ENCODE data around the gene DEDD2.

Gene DEDD2

DNA sequence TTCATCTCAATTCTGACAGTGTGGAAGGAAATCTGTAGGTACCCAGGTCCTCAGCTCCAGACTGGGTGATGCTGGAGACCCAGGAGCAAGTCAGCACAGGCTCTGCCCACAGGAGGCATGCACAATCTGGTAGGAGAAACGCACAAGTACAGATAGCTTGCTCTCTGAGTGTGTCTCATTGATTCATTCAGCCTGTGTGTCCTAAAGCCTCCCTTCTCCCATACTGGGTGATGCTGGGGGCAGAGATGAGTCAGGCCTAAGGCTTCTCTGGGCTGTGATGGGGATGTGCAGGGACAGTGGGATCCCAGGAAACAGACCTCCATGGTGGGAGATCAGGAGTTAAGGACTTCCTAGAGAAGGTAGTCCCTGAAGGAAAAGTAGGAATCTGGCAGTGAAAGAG is 9.4 kb upstream of the DEDD2 start:
- DNase-seq = no peak

- no peak for DNase-seq
Observed at GRCh38 chr19:42225718-42226292, 8.3 kb upstream of the DEDD2 start.

GRCh38 chr19:42224940-42225717 is 7.7 kb upstream of the DEDD2 start:
- no peak for DNase-seq

DNA sequence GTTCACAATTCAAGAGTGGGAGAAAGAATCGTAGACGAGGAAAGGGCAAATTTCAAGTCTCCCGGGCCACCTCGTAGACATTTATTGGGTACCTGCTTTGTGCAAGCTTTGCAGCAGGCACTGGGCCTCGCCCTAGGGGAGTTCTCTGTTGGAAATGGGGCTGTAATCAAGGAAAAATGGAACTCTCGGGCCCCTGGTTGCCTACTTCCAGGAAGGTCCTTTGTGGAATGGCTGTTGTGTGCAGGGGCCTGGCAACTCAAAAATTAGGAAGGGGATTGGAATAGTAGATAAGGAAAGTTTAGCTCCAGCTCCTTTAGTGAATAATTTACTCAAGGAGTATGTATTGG is 3.2 kb upstream of the DEDD2 start:
- no peak for DNase-seq

GRCh38 chr19:42219812-42220750 is 2.6 kb upstream of the DEDD2 start, which contains the start of gene ZNF526:
ZNF526 (plus strand) TSS chr19:42220312; CDS start chr19:42224404, 4,092 bp downstream.
- DNase-seq = peak; percentile 97

- DNase-seq = peak; percentile 25
Observed at GRCh38 chr19:42216653-42217519, 591 bp downstream of the DEDD2 start.

DNA sequence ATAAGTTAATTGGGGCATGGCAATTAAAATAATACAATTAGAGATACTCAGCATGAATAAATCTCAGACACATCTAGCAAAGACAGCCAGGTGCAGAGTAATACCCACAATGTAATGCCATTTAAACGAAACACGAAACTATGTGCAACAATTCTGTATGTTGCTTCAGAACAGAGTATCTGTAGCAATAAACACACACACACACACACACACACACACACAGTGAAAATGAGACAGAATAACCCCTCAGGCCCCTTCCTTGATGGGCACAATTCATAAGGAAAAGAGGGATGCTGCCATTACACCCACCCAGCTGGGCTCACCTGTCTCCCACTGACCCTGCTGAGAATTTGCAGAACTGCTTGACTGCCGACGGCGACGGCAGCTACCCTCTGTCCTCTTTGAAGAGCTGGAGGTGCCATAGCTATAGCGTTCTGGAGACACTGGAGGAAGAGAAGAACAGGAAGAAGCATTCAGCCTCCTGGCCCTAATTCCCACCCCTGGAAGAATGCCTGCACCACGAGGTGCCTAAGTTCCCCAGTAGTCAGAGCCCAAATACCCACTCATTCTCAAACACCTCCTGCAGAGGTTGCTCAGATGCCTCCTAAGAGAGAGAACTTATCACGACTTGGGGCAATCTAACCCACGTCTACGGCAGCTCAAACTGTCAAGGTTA is 2.5 kb downstream of the DEDD2 start:
- DNase-seq = no peak

DNA sequence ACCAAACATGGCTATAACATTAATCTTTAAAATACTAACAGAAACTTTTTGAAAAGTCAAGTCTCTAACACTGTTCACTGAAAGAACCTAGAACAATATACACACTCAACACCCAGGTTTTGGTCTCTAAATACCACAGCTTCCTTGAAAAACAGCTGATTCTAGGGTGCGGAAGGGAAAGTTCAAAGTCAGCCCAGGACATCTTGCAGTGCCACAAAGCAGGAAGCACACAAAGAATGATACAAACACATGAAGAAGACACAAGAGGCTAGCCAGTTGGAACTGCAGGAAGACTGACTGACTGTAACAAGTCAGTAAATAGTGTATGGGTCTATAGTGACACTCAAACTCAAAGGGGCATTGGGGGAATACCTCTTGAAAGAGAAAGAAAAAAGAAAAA is 4.6 kb downstream of the DEDD2 start:
- DNase-seq = no peak

DNA sequence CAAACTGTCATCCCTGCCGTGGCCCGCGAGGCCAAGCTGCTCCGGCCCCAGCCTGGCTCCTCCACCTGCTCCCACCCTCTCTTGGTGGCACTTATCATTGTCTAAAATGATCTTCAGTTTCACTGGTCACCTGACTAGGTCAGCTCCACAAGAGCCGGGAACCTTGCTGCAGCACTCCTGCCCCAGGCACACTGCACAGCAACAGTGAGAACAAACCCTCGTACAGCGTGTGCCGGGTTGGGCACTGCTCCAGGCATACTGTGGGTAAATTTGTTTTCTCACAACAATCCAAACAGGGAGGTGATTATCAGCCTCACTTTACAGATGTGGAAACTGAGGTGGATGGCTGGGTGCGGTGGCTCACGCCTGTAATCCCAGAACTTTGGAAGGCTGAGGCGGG is 8.9 kb downstream of the DEDD2 start:
- DNase-seq = no peak

DNA sequence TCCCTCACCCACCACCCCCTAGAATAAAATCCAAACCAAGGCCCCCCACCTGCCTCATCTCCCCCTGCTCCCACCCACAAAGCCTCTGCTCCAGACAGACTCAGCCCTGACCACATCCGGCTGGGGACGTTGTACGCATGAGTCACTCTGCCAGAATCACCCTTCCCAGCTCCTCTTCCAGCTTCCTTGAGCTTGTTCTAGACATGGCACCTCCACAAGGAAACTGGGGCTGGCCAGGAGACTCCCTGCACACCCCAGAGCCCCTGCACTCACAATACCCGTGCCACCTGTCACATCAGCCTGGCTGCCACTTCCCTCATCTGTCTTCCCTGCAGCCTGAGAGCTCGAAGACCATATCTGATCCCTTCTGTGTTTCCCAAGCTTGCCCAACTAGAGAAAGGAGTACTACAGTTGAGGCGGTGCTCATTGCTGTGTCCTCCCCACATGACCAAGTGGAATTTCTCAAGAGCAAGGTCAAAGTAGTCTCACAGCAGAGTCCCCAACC is 9.7 kb downstream of the DEDD2 start:
- peak; percentile 86 for DNase-seq

- DNase-seq = peak; percentile 53
Observed at GRCh38 chr19:42206871-42207755, 10.4 kb downstream of the DEDD2 start.

- no peak for DNase-seq
Observed at GRCh38 chr19:42204664-42205063, 12.8 kb downstream of the DEDD2 start.

DNA sequence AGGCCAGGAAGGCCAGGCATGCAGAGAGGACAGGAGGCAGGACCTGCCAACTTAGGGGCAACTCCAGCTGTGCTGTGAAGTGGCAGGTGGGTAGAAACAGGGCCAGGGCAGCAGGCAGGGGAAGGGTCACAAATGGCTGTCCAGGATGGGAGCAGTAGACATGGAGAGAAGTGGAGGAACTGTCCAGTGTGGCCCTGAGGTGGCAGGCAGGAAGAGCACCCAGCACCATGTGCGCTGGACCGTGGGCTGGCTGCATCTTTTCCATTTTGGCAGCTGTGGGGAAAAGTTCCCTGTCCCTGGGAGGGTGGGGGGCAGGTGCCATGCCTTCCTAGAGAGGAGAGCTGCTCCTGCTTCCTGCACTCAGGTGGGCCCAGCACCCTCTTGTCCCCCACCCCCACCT is 13.8 kb downstream of the DEDD2 start:
- DNase-seq = no peak

DNA sequence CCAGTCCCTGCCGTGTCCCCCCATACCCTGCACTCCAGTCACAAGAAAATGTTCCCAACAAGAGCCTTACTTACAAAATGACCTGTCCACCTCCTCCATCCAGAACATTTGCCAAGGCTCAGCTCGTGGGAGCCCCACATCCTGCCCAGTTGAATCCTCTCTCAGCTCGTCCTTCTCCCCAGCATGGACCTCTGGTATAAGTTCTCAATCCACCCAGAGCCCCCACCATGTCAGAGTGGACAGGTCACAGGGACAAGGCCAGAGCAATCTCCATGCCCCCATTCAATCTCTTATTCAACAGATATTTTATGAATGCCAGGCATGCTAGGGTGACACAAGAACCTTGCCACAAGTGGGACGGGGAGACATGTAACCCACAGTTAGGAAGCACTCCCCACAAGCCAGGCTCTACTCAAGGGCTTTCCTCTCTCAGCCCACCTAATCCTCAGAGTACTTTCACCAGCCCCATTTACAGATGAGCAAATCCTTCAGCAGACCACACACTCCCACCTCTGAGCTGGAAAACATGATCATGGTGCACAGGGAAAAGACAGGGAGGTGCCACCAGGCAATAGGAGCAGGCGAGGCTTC is 15.1 kb downstream of the DEDD2 start:
- DNase-seq = no peak

- no peak for DNase-seq
Observed at GRCh38 chr19:42201489-42202289, 15.8 kb downstream of the DEDD2 start.

- DNase-seq = no peak
Observed at GRCh38 chr19:42200116-42200715, 17.3 kb downstream of the DEDD2 start.

DNA sequence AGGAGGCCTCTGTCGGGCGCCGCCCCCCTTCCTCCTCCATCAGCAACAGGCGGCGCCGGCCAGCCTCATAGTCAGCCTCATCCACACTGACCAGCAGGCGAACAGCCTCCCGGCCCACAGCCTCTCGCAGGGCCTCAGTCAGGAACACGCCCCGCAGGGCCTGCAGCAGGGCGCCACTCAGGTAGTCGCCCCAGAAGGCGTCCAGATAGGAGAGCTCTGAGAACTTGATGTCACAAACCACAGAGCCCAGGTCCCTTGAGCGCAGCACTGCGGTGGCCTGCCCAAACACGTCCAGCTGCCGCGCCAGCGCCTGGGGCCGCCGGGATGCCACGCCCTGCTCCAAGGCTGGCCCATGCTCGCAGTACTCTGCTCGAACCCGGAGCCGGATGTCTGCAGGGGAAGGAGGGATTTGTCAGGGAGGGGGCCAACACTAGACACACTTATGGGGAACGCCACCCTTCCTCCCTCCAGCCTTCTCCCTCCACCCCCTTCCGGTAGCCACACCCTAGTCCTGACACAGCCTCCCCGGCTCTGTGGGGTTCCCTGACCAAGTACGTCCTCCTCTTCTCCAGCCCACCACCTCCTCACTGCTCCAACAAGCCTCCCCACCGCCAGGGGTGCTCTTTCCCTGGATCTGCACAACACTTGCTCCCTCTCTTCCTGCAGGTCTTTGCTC is 17.9 kb downstream of the DEDD2 start:
- DNase-seq = no peak

- DNase-seq = no peak
Observed at GRCh38 chr19:42198676-42199439, 18.6 kb downstream of the DEDD2 start.
